ENCODE data around the gene SRCIN1. TPM values are rescaled to one million over a fixed set of nuclear protein-coding genes. Genes with fewer than 3 reads are reported as not detected.

SRCIN1 gene
- total RNA-seq, 4 donors from 2014 or later: 1.8 to 8.8 (median 5.2) TPM

DNA sequence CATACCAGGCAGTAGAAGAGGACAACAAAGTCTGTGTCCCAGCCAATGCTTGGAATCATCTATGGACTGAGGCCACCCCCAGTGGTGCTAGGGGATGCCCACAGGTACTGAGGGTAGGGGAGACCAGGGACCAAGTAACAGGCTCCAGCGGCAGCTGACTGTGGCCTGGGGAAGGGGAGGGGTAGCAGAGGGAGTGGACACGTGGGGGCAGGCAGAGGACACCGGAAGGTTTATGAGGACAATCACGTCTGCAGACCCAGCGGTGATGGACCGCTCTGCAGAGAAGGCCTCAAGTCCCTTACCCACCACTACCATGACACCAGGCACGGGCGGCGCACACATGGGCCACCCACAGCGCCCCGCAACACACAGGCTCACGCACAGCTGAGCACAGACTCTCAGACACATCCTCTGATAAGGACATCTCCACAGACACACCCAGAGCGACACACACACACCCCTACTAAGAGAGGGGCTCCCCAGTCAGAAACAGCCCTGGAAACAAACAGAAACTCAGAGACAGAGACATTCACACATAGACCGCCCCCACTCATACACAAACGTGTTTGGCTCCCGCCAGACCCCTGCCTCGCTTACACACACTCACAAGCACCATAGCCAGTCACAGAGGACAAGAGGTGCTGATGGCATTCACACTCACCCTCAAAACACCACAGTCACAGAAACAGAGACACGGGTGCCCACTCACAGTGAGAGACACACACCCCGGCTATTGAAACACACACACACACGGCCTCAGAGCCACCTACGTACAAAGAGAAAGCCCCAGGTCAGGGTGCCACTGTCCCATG is 35.8 kb downstream of the SRCIN1 start:
- TF ChIP-seq POLR2AphosphoS5 (IDR thresholded peaks at IDR 0.05) (no peak), POLR2A (IDR thresholded peaks at IDR 0.05) (no peak), EP300 (IDR thresholded peaks at IDR 0.05; ENCODE audit: low read depth) (no peak)
- TF ChIP-seq, protein P1, sequence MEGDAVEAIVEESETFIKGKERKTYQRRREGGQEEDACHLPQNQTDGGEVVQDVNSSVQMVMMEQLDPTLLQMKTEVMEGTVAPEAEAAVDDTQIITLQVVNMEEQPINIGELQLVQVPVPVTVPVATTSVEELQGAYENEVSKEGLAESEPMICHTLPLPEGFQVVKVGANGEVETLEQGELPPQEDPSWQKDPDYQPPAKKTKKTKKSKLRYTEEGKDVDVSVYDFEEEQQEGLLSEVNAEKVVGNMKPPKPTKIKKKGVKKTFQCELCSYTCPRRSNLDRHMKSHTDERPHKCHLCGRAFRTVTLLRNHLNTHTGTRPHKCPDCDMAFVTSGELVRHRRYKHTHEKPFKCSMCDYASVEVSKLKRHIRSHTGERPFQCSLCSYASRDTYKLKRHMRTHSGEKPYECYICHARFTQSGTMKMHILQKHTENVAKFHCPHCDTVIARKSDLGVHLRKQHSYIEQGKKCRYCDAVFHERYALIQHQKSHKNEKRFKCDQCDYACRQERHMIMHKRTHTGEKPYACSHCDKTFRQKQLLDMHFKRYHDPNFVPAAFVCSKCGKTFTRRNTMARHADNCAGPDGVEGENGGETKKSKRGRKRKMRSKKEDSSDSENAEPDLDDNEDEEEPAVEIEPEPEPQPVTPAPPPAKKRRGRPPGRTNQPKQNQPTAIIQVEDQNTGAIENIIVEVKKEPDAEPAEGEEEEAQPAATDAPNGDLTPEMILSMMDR (IDR thresholded peaks at IDR 0.05): no peak
- peaks cover 5 to 12% (median 8%) of the 10 kb centered on the region in 4 donors for H3K4me1 ChIP-seq
- H3K27ac ChIP-seq: no peak overlapping the region
- intact Hi-C loops (cut with DNase I; ENCODE audit: low total_unique reads) (no loop called here), in situ Hi-C loops (cut with MboI; ENCODE audit: low pct_ligation_motif_present in 1 of 4, low pct_unique_long_range_greater_than_20kb in 1 of 4, low sequenced_read_pairs in 3 of 4) (loop anchor here in 2 of 4 donors (10.0 to 25.0 kb wide), 2 partner anchors 85 to 92 kb away; partner anchors contain the start of gene EPOP (in 1 of the 2))
- H3K27me3 ChIP-seq: peaks cover 88% of the 10 kb centered on the region
- H3K36me3 ChIP-seq: no peaks in the 10 kb centered on the region
- H3K4me3 ChIP-seq: no peak overlapping the region
- 80% methylated on average over 21 of the region's 21 CpGs; no CpG with 5 or more reads in 1 of the 2 donors for WGBS, 2 donors (ENCODE audit: low coverage in 1 of 2)
- H3K9me3 ChIP-seq: no peaks in the 10 kb centered on the region
- DNase-seq: no peak

DNA sequence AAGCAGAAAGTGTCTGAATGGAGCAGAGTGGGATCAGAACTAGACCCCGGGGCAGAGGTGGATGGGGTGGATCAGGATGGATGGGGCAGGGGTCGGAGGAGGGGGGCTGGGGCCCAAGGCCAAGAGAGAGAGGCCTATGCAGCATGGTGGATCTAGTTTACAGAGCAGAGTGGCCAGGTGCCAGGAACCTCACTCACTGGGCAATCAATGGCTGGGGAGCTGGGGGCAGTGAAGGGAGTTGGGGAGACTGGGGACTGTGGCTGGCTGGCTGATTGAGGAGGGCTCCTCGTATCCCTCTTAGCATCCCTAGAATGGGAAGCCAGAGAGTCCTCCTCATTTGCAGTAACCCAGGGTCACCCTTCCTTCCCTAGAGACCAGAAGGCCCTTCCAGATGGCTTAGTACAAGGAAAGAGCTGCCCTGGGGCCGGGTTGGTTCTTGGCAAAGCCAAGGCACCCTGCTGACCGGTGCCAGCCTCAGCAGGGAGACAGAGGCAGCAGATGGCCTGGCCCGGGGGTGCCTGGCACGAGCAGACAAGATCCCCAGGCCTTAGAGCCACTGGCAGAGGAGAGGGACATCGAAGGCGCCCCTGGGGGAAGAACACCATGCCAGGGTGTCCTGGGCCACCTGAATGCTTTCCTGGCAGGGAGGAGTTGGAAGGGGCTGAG is 36.8 kb downstream of the SRCIN1 start:
- TF ChIP-seq EP300 (IDR thresholded peaks at IDR 0.05; ENCODE audit: low read depth) (no peak), POLR2AphosphoS5 (IDR thresholded peaks at IDR 0.05) (no peak), POLR2A (IDR thresholded peaks at IDR 0.05) (no peak)
- TF ChIP-seq, protein P1 (IDR thresholded peaks at IDR 0.05): no peak
- in situ Hi-C loops (cut with MboI; ENCODE audit: low pct_ligation_motif_present in 1 of 4, low pct_unique_long_range_greater_than_20kb in 1 of 4, low sequenced_read_pairs in 3 of 4): loop anchor here in 2 of 4 donors (10.0 to 25.0 kb wide), 2 partner anchors 86 to 93 kb away; partner anchors contain the start of gene EPOP (in 1 of the 2)
- H3K36me3 ChIP-seq: no peaks in the 10 kb centered on the region
- no peak overlapping the region for H3K27ac ChIP-seq
- no peak overlapping the region for H3K4me3 ChIP-seq
- DNase-seq: no peak
- H3K27me3 ChIP-seq: peaks cover 88% of the 10 kb centered on the region
- WGBS, 2 donors (ENCODE audit: low coverage in 1 of 2): 67 to 80% methylated on average over 1 to 9 of the region's 9 CpGs
- peaks cover 5 to 12% (median 8%) of the 10 kb centered on the region in 4 donors for H3K4me1 ChIP-seq
- intact Hi-C loops (cut with DNase I; ENCODE audit: low total_unique reads): no loop called here
- H3K9me3 ChIP-seq: no peaks in the 10 kb centered on the region

DNA sequence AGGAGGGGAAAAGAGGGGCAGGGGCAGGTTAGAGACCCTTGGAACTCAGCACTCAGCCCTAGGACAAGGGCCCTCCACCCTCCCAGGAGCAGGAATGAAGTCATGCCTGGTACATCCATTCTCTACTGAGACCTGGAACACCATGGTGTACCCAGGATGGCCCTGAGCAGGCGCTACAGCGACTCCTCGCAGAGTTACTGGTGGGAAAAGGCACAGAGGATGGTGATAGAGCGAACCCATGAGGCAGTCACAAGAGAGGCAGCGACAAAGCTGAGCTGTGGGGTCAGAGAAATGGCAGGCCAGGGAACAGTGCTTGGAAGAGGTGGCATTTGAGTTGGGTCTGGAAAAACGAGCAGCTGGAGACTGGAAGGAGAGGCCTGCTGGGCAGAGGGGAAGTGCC is 37.5 kb downstream of the SRCIN1 start:
- 79% methylated on average over 6 of the region's 6 CpGs; no CpG with 5 or more reads in 1 of the 2 donors for WGBS, 2 donors (ENCODE audit: low coverage in 1 of 2)
- Histone ChIP-seq H3K36me3 (no peaks in the 10 kb centered on the region), H3K9me3 (no peaks in the 10 kb centered on the region), H3K27ac (no peak overlapping the region), H3K4me1 (peaks cover 5 to 12% (median 9%) of the 10 kb centered on the region in 4 donors), H3K27me3 (peaks cover 88% of the 10 kb centered on the region), H3K4me3 (no peak overlapping the region)
- TF ChIP-seq, protein P1 (IDR thresholded peaks at IDR 0.05): no peak
- TF ChIP-seq EP300 (IDR thresholded peaks at IDR 0.05; ENCODE audit: low read depth) (no peak), POLR2A (IDR thresholded peaks at IDR 0.05) (no peak), POLR2AphosphoS5 (IDR thresholded peaks at IDR 0.05) (no peak)
- in situ Hi-C loops (cut with MboI; ENCODE audit: low pct_ligation_motif_present in 1 of 4, low pct_unique_long_range_greater_than_20kb in 1 of 4, low sequenced_read_pairs in 3 of 4) (loop anchor here in 2 of 4 donors (10.0 to 25.0 kb wide), 2 partner anchors 87 to 94 kb away; partner anchors contain the start of gene EPOP (in 1 of the 2)), intact Hi-C loops (cut with DNase I; ENCODE audit: low total_unique reads) (no loop called here)
- DNase-seq: no peak

DNA sequence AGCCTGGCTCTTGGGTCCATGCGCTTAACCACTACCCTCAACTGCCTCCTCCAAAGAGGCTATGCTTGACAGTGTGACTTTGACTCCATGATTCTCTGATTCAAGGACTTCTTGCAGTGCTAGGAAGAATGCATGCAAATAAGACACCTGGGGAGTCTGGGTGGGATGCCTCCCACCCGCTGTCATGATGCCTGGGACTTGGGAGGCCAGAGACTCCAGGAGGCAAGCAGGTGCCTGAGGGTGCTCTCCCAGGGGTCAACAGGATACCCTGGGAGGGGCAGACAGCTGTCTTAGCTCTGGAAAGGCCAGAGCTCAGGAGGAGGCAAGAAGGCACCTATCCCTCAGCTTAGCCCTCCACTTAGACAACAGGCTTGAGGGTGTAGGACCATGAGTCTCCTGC is 38.4 kb downstream of the SRCIN1 start:
- peaks cover 88% of the 10 kb centered on the region for H3K27me3 ChIP-seq
- TF ChIP-seq EP300 (IDR thresholded peaks at IDR 0.05; ENCODE audit: low read depth) (no peak), POLR2AphosphoS5 (IDR thresholded peaks at IDR 0.05) (no peak), POLR2A (IDR thresholded peaks at IDR 0.05) (no peak)
- TF ChIP-seq, protein P1 (IDR thresholded peaks at IDR 0.05): no peak
- DNase-seq: no peak
- no peak overlapping the region for H3K4me3 ChIP-seq
- intact Hi-C loops (cut with DNase I; ENCODE audit: low total_unique reads) (no loop called here), in situ Hi-C loops (cut with MboI; ENCODE audit: low pct_ligation_motif_present in 1 of 4, low pct_unique_long_range_greater_than_20kb in 1 of 4, low sequenced_read_pairs in 3 of 4) (loop anchor here in 2 of 4 donors (10.0 to 25.0 kb wide), 2 partner anchors 87 to 95 kb away; partner anchors contain the start of gene EPOP (in 1 of the 2))
- no peak overlapping the region for H3K27ac ChIP-seq
- no peaks in the 10 kb centered on the region for H3K9me3 ChIP-seq
- H3K36me3 ChIP-seq: no peaks in the 10 kb centered on the region
- peaks cover 3 to 7% (median 4%) of the 10 kb centered on the region in 4 donors for H3K4me1 ChIP-seq
- 94% methylated on average over 2 of the region's 2 CpGs; no CpG with 5 or more reads in 1 of the 2 donors for WGBS, 2 donors (ENCODE audit: low coverage in 1 of 2)
